B cell (primary cell): Measurements from ENCODE around the gene TPRN. TPM values are rescaled to one million over a fixed set of nuclear protein-coding genes. Genes with fewer than 3 reads are reported as not detected.

Experiments used
- ATAC-seq: fragments of 200-7000 bp; cut with Tn5 transposase; one replicate; pipeline ENCODE4 v1.10.0; 2021; ENCODE audit warnings: low read depth, mild to moderate bottlenecking, moderate number of reproducible peaks, moderate library complexity
- CTCF ChIA-PET: fragments of 350-600 bp; sonication (Branson Sonifier 250); formaldehyde crosslinking; loops from one replicate; lab custom pipeline; 2021; ENCODE audit warnings: antibody characterized with exemption, inconsistent platforms; lab: Charles Lee
- POLR2A ChIA-PET: fragments of 350-600 bp; sonication (Branson Sonifier 250); formaldehyde crosslinking; loops from one replicate; lab custom pipeline; 2021; ENCODE audit warnings: antibody characterized with exemption; lab: Charles Lee
- DNase-seq: peaks from one replicate; pipeline ENCODE4 v3.0.0; 2013
- H2AFZ ChIP-seq: 2 replicates; pipeline ENCODE4 v1.6.1; 2012; ENCODE audit warnings: mild to moderate bottlenecking, low read depth, low read length; ENCODE audit not compliant: insufficient read depth, poor library complexity, severe bottlenecking
- H3K27ac ChIP-seq, 2 donors: 1 replicate in 1 of 2; 2 replicates in 1 of 2; pipeline ENCODE4 v1.5.1; 2012 to 2013; ENCODE audit warnings: low read length in 2 of 2, mild to moderate bottlenecking in 2 of 2, moderate library complexity in 1 of 2
- H3K27me3 ChIP-seq, 4 experiments: fragments of 200-600 bp in 1 of 4; sonication (generic) in 1 of 4; replicated peaks in 1 of 4; 1 replicate in 2 of 4; 2 replicates in 2 of 4; pipeline versions ENCODE4 v1.6.1 to v1.7.0; 2013 to 2016; ENCODE audit warnings: low read length in 3 of 4, mild to moderate bottlenecking in 2 of 4, mixed read lengths in 1 of 4, moderate library complexity in 1 of 4; ENCODE audit not compliant: insufficient read depth in 4 of 4, control insufficient read depth in 3 of 4; ENCODE audit errors: control extremely low read depth in 1 of 4
- H3K36me3 ChIP-seq, 2 experiments: replicated peaks in 1 of 2; 1 replicate in 1 of 2; 2 replicates in 1 of 2; pipeline versions ENCODE4 v1.6.1 to v1.7.1; 2013; ENCODE audit warnings: low read length in 1 of 2; ENCODE audit not compliant: insufficient read depth in 2 of 2, control insufficient read depth in 1 of 2; ENCODE audit errors: control extremely low read depth in 1 of 2, extremely low read depth in 1 of 2
- H3K4me1 ChIP-seq, 2 donors: fragments of 200-600 bp in 1 of 2; sonication (generic) in 1 of 2; 1 replicate in 1 of 2; 2 replicates in 1 of 2; pipeline versions ENCODE4 v1.5.1 to v1.6.1; 2013 to 2017; ENCODE audit warnings: low read length in 2 of 2; ENCODE audit not compliant: control insufficient read depth in 2 of 2, insufficient read depth in 2 of 2
- H3K4me2 ChIP-seq: replicated peaks from 2 replicates; pipeline ENCODE3; 2012; ENCODE audit warnings: mild to moderate bottlenecking, low read depth, low read length; ENCODE audit not compliant: poor library complexity, severe bottlenecking
- H3K4me3 ChIP-seq, 5 experiments: fragments of 200-600 bp in 1 of 5; sonication (generic) in 1 of 5; 1 replicate in 3 of 5; 2 replicates in 2 of 5; pipeline versions ENCODE4 v1.5.1 to v1.7.0; 2011 to 2016; ENCODE audit warnings: low read length in 4 of 5, mild to moderate bottlenecking in 4 of 5, low read depth in 2 of 5, control low read depth in 1 of 5, moderate library complexity in 1 of 5; ENCODE audit not compliant: insufficient read depth in 1 of 5; ENCODE audit errors: control extremely low read depth in 1 of 5, extremely low read depth in 1 of 5
- H3K79me2 ChIP-seq: fragments of 200-600 bp; sonication (generic); one replicate; pipeline ENCODE4 v1.6.0; 2016; ENCODE audit warnings: low read length; ENCODE audit not compliant: control insufficient read depth, insufficient read depth
- H3K9ac ChIP-seq: fragments of 200-600 bp; sonication (generic); 2 replicates; pipeline ENCODE4 v1.6.1; 2017; ENCODE audit warnings: mild to moderate bottlenecking, low read length, moderate library complexity
- H3K9me3 ChIP-seq, 3 donors: one replicate each; pipeline versions ENCODE4 v1.6.1 to v1.7.1; 2013; ENCODE audit warnings: low read length in 2 of 3; ENCODE audit not compliant: control insufficient read depth in 2 of 3, insufficient read depth in 1 of 3; ENCODE audit errors: control extremely low read depth in 1 of 3
- H4K20me1 ChIP-seq: 2 replicates; pipeline ENCODE4 v1.6.0; 2012; ENCODE audit warnings: mild to moderate bottlenecking, low read length; ENCODE audit not compliant: insufficient read depth, control insufficient read depth, poor library complexity, severe bottlenecking
- H3K27ac Mint-ChIP-seq: one replicate; pipeline ENCODE4 v1.8.0; 2021; ENCODE audit warnings: mixed read lengths
- H3K27me3 Mint-ChIP-seq: one replicate; pipeline ENCODE4 v1.8.0; 2021; ENCODE audit warnings: mixed read lengths
- H3K4me1 Mint-ChIP-seq: one replicate; pipeline ENCODE4 v1.8.0; 2021; ENCODE audit warnings: mixed read lengths
- H3K4me3 Mint-ChIP-seq: one replicate; pipeline ENCODE4 v1.8.0; 2021; ENCODE audit warnings: mixed read lengths
- H3K9me3 Mint-ChIP-seq: one replicate; pipeline ENCODE4 v1.8.0; 2022; ENCODE audit warnings: mixed read lengths; ENCODE audit not compliant: insufficient read depth
- CTCF ChIP-seq: fragments of 200-600 bp; IDR thresholded peaks from one replicate; pipeline ENCODE4 v1.8.0; 2022; ENCODE audit warnings: antibody characterized with exemption, mild to moderate bottlenecking
- EZH2 ChIP-seq: IDR thresholded peaks from 2 replicates; pipeline ENCODE4 v1.6.1; 2012; ENCODE audit warnings: borderline replicate concordance, low read depth, mild to moderate bottlenecking, moderate library complexity, low read length; ENCODE audit not compliant: insufficient read depth, poor library complexity, severe bottlenecking
- WGBS: methylation state at CpG from one replicate; pipeline ENCODE4 v1.1.5; 2013; ENCODE audit warnings: missing lambda C conversion rate; ENCODE audit not compliant: insufficient coverage; 5-methylcytosine and 5-hydroxymethylcytosine counted together
- intact Hi-C: fragments of 100-400 bp; cut with micrococcal nuclease; formaldehyde crosslinking; loops from one replicate; pipeline ENCODE4 v1.10.0; 2022
- polyA plus RNA-seq: library from polyadenylated mRNA; depleted of rRNA; stranded (reverse); fragments of >200 nt; gene quantifications from 2 replicates; pipeline ENCODE4 v1.2.3, GENCODE V29; 2012
- total RNA-seq, 2 donors: library from RNA; stranded (reverse); fragments of 120-200 nt in 1 of 2; gene quantifications; 1 replicate in 1 of 2; 2 replicates in 1 of 2; pipeline versions ENCODE4 v1.2.3 to v1.2.4, GENCODE V29; 2013 to 2022

Gene TPRN
- total and polyA plus RNA-seq, 2 donors (not counting 1 experiment from before 2014, with no cell fraction given), result 5.7 to 16.3 TPM

DNA sequence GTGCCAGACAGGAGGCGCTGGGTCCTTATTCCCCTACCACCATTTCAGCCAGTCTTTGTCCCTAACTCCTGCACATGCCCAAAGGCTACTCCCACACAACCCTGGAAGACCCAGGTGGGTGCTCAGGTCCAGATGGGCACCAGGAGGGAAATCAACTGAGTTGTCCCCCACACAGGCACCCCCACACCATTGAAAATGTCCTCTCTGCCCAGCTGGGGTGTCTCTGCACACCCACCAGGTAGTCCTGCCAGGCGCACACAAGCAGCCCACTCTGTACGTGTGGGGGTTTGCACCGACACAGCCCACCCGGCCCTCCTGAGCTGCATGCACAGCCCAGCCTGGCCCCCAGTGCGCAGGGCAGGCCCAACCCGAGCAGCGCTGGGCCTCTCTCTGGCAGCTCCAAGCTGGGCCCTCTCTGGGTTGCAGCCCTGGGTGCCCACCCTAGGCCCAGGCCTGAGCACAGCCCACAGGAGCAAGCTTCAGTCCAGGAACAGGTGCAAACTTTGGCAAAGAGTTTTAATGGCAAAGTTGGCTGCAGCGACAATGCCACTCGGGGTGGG, 19.3 kb upstream of the TPRN start:
- H3K27ac Mint-ChIP-seq, result no peak overlapping the region
- H3K4me3 Mint-ChIP-seq, result no peak overlapping the region
- no peak overlapping the region for H2AFZ ChIP-seq

More for the DNA sequence above, 19.3 kb upstream of the TPRN start:
- WGBS, result 96% methylated on average over 10 of the region's 10 CpGs
- H3K79me2 ChIP-seq, result no peaks in the 10 kb centered on the region
- DNase-seq (no peak), ATAC-seq (no peak)
- H3K36me3 ChIP-seq, result no peaks in the 10 kb centered on the region
- TF ChIP-seq CTCF, result no peak
- no peak for TF ChIP-seq EZH2
- Mint-ChIP-seq H3K4me1 (peaks cover 12% of the 10 kb centered on the region), H3K9me3 (no peaks in the 10 kb centered on the region), H3K27me3 (no peaks in the 10 kb centered on the region)
- no peaks in the 10 kb centered on the region for H3K9me3 ChIP-seq
- no peak overlapping the region for H3K4me2 ChIP-seq
- no peaks in the 10 kb centered on the region for H4K20me1 ChIP-seq
- ChIA-PET POLR2A (interaction anchor here (0.7 to 1.1 kb wide), 3 partner anchors 19 to 539 kb away, joined by 3 to 10 read pairs (median 5); partner anchors contain the start of gene TPRN), CTCF (interaction anchor here (0.9 kb wide), 1 partner anchor 11 kb away, joined by 3 read pairs; no protein-coding TSS in a partner anchor)
- H3K4me1 ChIP-seq, result peaks cover 9 to 20% of the 10 kb centered on the region in 2 donors
- no peak overlapping the region for H3K27ac ChIP-seq
- intact Hi-C loops, result loop anchor here (5.0 kb wide), 1 partner anchor 387 kb away; the partner anchor contains the start of gene ARRDC1
- H3K4me3 ChIP-seq, result no peak overlapping the region
- no peaks in the 10 kb centered on the region for H3K27me3 ChIP-seq
- no peak overlapping the region for H3K9ac ChIP-seq
